HG02884 (cell line): Measurements from ENCODE around the gene PCDHAC1.

Source experiments
- ATAC-seq: cut with Tn5 transposase; IDR thresholded peaks from one replicate; pipeline ENCODE4 v1.9.1; 2021; ENCODE audit warnings: mild to moderate bottlenecking, moderate library complexity; ENCODE audit not compliant: unreplicated experiment

PCDHAC1 gene

DNA sequence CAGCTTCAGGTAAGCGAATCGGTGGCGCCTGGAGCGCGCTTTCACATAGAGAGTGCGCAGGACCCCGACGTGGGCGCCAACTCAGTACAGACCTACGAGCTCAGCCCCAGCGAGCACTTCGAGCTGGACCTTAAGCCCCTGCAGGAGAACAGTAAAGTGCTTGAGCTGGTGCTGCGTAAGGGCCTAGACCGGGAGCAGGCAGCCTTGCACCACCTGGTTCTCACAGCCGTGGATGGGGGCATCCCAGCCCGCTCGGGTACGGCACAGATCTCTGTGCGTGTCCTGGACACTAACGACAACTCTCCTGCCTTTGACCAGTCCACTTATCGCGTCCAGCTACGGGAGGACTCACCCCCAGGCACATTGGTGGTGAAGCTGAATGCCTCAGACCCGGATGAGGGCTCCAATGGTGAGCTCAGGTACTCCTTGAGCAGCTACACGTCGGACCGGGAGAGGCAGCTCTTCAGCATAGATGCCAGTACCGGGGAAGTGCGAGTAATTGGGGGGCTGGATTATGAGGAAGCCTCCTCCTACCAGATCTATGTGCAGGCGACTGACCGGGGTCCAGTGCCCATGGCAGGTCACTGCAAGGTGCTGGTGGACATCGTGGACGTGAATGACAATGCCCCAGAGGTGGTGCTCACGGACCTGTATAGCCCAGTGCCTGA lies 41.3 kb downstream of the PCDHAC1 start:
- ATAC-seq: no peak

GRCh38 chr5:140969880-140970279 lies 43.8 kb downstream of the PCDHAC1 start:
- ATAC-seq: no peak

DNA sequence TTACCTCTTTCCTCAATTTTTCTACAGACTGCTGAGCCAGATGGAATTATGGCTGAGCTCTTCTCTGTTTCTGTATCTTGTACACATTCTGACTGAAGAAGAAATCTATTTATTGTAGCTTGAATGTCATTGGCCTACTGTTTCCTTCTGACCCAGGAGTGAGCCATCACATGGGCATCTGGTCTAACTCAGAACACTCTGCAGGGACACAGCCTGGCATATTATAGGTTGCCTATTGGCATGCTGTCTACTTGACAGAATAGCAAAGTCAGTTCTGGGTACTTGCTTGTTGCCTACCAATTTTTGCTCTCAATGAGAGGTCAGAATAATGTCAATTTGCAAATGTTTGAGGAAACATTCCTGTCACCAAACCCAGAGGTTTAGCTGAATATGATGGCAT lies 47.5 kb downstream of the PCDHAC1 start:
- no peak for ATAC-seq

DNA sequence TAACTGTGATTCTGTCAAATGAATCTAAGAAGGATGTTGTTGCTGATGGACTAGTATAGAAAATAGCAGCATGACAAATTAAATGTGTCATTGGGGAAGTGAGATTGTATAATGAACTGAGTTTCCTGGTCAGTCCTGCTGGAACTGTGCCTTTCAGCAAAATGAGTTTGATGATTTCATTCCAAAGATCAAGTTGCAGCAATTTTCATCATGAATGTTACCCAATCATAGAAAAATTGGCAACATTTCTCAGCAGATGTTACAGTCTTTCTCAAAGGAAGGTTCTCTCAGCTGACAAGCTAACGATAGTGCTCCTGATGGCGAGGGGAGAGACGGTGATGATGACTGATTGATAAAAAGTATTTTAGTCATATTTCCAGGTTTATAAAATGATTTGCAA lies 50.9 kb downstream of the PCDHAC1 start:
- no peak for ATAC-seq

DNA sequence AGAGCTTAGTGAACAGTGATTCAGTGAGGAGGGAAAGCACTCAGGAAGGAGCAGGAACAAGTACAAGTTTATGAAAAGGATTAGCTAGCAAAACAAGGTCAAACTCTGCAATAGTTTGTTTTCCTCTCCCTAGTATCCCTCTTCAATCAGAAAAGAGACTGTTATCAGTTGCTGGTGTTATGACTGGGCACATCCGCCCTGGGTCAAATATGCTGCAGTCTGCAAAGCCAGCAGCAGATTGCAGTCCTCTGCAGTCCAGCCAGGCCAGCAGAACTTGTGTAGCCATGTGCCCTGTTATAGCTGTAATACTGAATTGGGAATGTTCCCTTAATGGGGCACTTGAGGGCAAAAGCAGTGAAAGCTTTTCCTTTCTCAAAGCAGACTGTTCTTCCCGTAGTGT lies 52.2 kb downstream of the PCDHAC1 start:
- no peak for ATAC-seq

GRCh38 chr5:140978983-140979382 lies 52.9 kb downstream of the PCDHAC1 start:
- ATAC-seq: no peak
